Stimulated activated naive CD4-positive, alpha-beta T cell treated with Interleukin-2 at 50 U/mL for 16 hours (primary cell): ENCODE data around the gene OASL.
"Not testable (repeated sequence)": the region's sequence is repeated elsewhere in the genome, so short reads cannot be mapped to it uniquely, and the experiment has no call there.

Experiments
- DNase-seq: peaks from one replicate; lab custom pipeline; 2025; lab: John Stamatoyannopoulos, UW

The OASL gene, protein sequence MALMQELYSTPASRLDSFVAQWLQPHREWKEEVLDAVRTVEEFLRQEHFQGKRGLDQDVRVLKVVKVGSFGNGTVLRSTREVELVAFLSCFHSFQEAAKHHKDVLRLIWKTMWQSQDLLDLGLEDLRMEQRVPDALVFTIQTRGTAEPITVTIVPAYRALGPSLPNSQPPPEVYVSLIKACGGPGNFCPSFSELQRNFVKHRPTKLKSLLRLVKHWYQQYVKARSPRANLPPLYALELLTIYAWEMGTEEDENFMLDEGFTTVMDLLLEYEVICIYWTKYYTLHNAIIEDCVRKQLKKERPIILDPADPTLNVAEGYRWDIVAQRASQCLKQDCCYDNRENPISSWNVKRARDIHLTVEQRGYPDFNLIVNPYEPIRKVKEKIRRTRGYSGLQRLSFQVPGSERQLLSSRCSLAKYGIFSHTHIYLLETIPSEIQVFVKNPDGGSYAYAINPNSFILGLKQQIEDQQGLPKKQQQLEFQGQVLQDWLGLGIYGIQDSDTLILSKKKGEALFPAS

GRCh38 chr12:121038861-121039668 is at the start of gene OASL:
Gene OASL, minus strand, starts transcription at chr12:121039246. Its CDS starts 275 bp downstream, at chr12:121038971.
- peak; percentile 48 for DNase-seq

GRCh38 chr12:121088195-121088585 is 49.1 kb upstream of the OASL start:
- DNase-seq: no peak

GRCh38 chr12:121087467-121088194 is 48.6 kb upstream of the OASL start:
- DNase-seq: no peak

GRCh38 chr12:121086781-121087295 is 47.8 kb upstream of the OASL start:
- no peak for DNase-seq

GRCh38 chr12:121085506-121086353 is 46.7 kb upstream of the OASL start:
- DNase-seq: no peak

DNA sequence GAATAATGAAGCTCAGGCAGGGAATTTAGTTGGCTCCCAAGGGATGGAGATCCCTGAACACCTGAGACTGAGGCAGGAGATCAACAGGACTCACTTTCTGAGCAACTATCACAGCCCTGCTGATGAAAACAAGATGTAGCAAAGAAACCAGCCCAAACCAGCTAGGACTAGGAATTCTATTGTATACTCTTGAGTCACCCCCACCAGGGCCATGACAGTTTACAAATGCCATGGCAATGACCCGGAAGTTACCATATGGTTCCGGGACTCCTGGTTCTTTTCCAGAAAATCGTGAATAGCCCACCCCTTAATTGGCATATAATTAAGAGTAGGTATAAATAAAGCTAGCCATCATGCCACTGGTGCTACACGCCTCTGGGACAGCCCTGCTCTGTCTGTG is 46.0 kb upstream of the OASL start:
- no peak for DNase-seq

DNA sequence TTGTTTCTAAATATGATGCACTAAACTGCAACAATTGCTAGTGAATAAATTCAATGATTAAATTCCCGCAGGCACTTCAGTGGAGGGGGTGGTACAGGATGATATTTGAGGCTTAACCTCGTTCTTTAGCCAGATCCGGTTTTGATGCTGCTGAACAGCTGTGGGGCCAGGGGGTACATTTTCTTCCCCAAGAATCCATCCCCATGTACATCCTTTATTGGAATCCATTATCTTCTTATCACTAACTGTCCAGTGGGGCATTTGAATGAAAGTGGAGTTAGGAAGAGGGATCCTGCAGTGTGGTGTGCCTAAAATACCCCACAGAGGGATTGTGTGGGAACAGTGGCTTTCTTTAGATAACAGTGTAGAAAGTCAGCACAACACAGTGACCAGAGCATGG is 45.2 kb upstream of the OASL start:
- DNase-seq: no peak

- no peak for DNase-seq
These were observed 41.9 kb upstream of the OASL start for GRCh38 chr12:121080909-121081308.

DNA sequence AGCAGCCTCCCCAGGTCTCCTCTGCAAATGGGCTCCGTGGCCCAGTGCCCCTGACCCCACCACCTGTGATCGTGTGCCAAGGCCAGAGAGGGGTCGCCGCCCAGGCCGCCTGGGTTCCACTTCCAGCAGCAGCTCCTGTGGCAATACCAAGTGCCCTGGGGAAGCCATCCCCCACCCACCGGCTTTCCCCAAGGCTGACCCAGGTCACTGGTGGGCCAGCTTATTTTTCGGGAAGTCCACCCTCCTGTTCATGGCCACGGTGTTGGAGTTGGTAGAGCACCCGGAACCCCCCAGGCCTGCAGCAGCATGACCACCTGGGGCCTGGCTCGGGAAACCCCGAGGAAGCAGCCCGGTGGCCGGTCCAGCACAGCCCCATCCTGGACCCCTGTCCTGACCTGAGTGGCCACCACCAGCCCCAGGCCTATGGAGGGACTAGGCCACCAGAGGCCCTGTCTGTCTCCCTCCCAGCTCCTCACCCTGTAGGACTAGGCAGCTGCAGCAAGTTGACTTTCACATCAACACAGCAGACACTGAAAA is 40.8 kb upstream of the OASL start:
- no peak for DNase-seq

- not testable (repeated sequence) for DNase-seq
These were observed 38.4 kb upstream of the OASL start for GRCh38 chr12:121077440-121077839.

GRCh38 chr12:121075911-121076310 is 36.9 kb upstream of the OASL start:
- not testable (repeated sequence) for DNase-seq

GRCh38 chr12:121072147-121072546 is 33.1 kb upstream of the OASL start:
- DNase-seq: no peak

- DNase-seq: no peak
These were observed 30.2 kb upstream of the OASL start for GRCh38 chr12:121069206-121069605.

DNA sequence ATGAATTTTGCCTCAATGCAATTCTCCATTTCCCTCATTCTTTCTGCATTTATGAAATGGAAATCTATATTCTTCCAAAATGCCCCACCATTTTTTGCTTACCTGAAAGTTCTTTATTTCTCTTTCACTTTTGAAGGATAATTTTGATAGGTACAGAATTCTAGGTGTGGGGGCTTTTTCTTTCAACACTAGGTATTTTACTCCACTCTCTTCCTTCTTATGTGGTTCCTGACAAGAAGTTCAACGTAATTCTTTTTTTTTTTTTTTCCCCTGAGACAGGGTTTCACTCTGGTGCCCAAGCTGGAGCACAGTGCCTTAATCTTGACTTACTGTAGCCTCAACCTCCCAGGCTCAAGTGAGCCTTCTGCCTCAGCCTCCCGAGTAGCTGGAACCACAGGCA is 26.3 kb upstream of the OASL start:
- DNase-seq: no peak

GRCh38 chr12:121064586-121064985 is 25.5 kb upstream of the OASL start:
- DNase-seq: not testable (repeated sequence)

GRCh38 chr12:121064116-121064515 is 25.1 kb upstream of the OASL start:
- no peak for DNase-seq

- DNase-seq: no peak
These were observed 23.5 kb upstream of the OASL start for GRCh38 chr12:121062391-121063045.

- no peak for DNase-seq
These were observed 22.8 kb upstream of the OASL start for GRCh38 chr12:121061831-121062230.

DNA sequence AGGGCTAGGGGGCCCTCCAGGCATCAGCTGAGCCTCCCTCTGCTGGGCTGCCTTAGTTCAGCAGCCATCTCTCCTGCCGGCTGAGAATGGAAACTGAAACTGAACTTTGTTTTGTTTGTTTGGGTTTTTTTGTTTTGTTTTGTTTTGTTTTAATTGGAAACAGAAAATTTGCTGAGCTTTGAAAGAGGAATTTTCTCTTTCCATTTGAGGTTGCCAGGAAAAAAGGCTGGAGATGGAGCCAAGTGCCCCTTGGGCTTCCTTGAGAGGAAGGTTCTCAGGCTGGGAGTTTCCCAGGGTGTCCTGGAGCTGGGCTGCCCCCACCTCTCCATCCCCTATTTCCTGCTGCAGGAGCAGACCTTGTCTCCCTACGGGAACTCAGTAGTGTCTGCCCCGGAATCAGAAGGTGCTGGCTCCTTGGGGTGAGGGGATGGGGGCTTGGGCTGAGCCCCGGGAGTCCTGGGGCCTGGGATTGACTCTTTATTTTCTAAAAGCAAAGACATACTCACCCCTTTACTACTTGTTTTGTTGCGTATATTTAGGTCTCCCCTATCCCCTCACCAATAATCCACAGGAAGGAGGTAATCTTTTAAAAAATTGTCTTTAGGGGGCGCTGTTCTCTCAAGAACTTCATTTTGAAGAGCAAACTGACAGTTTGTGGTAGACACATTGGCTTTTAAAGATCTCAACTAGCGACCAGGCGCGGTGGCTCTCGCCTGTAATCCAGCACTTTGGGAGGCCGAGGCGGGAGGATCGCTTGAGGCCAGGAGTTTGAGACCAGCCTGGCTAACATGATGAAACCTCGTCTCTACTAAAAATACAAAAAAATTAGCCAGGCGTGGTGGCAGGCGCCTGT is 21.3 kb upstream of the OASL start:
- DNase-seq: peak; percentile 40
